Measurements from ENCODE around the gene BRD3OS. TPM values are rescaled to one million over a fixed set of nuclear protein-coding genes. Genes with fewer than 3 reads are reported as not detected.

The BRD3OS gene
- total RNA-seq, 1 experiment from 2014 or later = 13.6 TPM

DNA sequence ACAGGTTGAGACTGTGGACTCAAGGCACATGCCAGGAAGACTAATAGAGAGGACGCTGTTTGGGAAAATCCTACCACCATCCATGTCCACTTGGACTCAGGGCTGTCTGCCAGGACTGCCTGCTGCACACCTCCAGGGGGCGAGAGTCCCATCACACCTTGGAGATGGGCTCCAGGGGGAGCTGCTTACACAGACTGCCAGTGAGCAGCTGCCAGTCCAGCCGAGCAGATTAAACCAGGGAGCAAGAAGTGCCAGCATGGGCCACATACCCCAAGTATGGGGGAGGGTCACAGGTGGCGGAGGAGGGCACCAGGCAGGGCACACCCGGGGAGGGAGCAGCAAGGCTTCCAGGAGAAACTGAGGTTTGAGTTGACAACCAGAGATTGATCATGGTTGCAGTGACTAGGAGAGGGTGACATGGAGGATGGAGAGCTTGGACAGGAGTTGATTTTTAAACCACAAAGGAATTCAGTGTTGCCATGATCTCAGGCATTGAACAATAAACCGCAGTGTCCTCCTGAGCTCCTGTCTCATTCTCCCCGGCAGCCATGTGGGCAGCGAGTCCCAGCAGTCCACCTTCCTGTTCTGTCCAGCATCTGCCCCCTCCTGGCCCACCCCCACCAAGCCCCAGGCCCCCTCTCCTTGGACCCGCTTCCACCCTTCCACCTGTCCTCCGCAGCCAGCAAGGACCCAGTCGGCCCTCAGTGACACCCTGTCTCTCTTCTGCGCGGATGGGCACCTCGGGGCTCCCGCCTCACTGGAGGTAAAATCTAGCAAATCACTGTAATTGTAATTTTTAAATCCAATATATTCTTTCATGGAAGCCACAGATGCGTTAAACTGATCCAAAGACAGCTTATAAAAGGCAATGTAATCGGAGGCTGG is 30.0 kb upstream of the BRD3OS start:
- H3K36me3 ChIP-seq (ENCODE audit: low read depth, low read length) = no peaks in the 10 kb centered on the region
- H4K20me1 ChIP-seq (ENCODE audit: low read length) = peaks cover 5% of the 10 kb centered on the region; the same call in 1 of the 2 replicates
- ATAC-seq (no peak), DNase-seq (no peak)
- no peak overlapping the region for H3K27ac ChIP-seq (ENCODE audit: low read length)
- peaks cover 14% of the 10 kb centered on the region for H3K79me2 ChIP-seq (ENCODE audit: low read length)
- ChIA-PET CTCF (no interaction called here), POLR2A (ENCODE audit: unreplicated experiment) (interaction anchor here (0.7 kb wide), 1 partner anchor 438 kb away, joined by 3 read pairs; no protein-coding TSS in a partner anchor)
- BruUV-seq (replicated peaks) = no TSS peak
- H3F3A ChIP-seq (ENCODE audit: low read length, unreplicated experiment) = no peaks in the 10 kb centered on the region
- H3K9ac ChIP-seq (ENCODE audit: low read length) = no peak overlapping the region
- no peak overlapping the region for H2AFZ ChIP-seq (ENCODE audit: low read length)
- no peaks in the 10 kb centered on the region for H3K9me3 ChIP-seq (ENCODE audit: low read length)
- H3K9me2 ChIP-seq (replicated peaks; ENCODE audit: low read length) = no peaks in the 10 kb centered on the region
- no peak overlapping the region for H3K4me3 ChIP-seq (ENCODE audit: low read length)
- intact Hi-C loops (cut with micrococcal nuclease) = loop anchor here (1.0 kb wide), 1 partner anchor 104 kb away; no protein-coding TSS in a partner anchor
- TF ChIP-seq, protein P1, sequence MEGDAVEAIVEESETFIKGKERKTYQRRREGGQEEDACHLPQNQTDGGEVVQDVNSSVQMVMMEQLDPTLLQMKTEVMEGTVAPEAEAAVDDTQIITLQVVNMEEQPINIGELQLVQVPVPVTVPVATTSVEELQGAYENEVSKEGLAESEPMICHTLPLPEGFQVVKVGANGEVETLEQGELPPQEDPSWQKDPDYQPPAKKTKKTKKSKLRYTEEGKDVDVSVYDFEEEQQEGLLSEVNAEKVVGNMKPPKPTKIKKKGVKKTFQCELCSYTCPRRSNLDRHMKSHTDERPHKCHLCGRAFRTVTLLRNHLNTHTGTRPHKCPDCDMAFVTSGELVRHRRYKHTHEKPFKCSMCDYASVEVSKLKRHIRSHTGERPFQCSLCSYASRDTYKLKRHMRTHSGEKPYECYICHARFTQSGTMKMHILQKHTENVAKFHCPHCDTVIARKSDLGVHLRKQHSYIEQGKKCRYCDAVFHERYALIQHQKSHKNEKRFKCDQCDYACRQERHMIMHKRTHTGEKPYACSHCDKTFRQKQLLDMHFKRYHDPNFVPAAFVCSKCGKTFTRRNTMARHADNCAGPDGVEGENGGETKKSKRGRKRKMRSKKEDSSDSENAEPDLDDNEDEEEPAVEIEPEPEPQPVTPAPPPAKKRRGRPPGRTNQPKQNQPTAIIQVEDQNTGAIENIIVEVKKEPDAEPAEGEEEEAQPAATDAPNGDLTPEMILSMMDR (conservative IDR thresholded peaks at IDR 0.05; ENCODE audit: low read depth, low read length) = no peak
- no peak for TF ChIP-seq EZH2phosphoT487 (IDR thresholded peaks at IDR 0.05; ENCODE audit: borderline replicate concordance, low read length)
- no peak for TF ChIP-seq EZH2 (IDR thresholded peaks at IDR 0.05; ENCODE audit: low read length, unreplicated experiment)
- H3K4me1 ChIP-seq (ENCODE audit: insufficient read depth, low read length) = peaks cover 10% of the 10 kb centered on the region
- H3K4me2 ChIP-seq (ENCODE audit: low read length) = no peak overlapping the region
- no peaks in the 10 kb centered on the region for H3K27me3 ChIP-seq (ENCODE audit: low read length)

DNA sequence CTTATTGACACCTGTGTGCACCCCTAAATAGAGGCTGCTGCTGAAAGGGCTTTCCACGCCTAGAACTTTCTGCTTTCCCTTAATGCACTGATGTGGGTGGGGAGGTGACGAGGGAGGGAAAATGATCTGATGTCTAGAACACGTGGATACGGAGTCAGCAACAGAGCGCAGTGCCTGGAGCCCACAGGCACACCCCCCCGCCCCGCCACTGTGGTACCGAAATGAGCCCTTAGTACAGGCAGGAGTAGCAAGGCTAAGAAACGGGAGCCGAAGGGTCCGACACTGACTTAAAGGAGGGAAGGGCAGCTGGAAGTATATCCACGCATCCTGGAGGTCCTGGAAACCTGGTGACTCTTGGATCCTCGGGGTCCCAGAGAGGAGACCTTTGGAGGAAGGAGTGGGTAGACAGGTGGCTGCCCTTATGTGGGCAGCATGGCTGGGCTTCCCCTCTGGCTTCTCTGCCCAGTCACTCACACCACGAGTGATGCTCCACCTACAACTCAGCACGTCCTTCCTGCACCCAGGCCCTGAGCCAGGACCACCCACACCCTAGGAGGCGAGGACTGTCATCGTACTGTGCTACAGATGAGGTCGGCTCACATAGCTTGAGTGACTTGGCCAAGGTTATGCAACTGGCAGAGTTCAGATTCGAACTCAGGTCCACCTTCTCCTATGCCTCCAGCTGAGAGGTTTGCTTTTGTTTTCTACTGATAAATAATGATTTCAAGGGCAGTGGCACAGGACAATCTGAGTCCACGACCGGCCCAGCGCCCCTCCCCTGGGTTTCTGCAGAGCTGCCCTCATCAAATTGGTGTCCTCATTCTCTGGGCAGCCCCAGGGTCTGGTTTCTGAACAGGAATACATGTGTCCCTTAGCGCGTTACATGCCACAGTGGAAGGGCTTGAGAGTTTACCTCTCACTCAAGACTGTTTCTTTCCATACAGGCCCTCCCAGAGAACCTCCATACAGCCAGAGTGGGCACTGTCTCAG is 28.5 kb upstream of the BRD3OS start:
- no TSS peak for BruUV-seq (replicated peaks)
- Histone ChIP-seq H3K36me3 (ENCODE audit: low read depth, low read length) (no peaks in the 10 kb centered on the region), H3K9me2 (replicated peaks; ENCODE audit: low read length) (no peaks in the 10 kb centered on the region), H3K79me2 (ENCODE audit: low read length) (0 out of 2 replicates have a peak, but pooled peaks cover 3% of the 10 kb centered on the region), H3K4me1 (ENCODE audit: insufficient read depth, low read length) (peaks cover 6% of the 10 kb centered on the region), H3K4me3 (ENCODE audit: low read length) (no peak overlapping the region), H3K4me2 (ENCODE audit: low read length) (no peak overlapping the region), H3K27me3 (ENCODE audit: low read length) (no peaks in the 10 kb centered on the region), H3K9ac (ENCODE audit: low read length) (no peak overlapping the region), H3K27ac (ENCODE audit: low read length) (no peak overlapping the region), H3F3A (ENCODE audit: low read length, unreplicated experiment) (no peaks in the 10 kb centered on the region), H2AFZ (ENCODE audit: low read length) (no peak overlapping the region), H4K20me1 (ENCODE audit: low read length) (no peaks in the 10 kb centered on the region), H3K9me3 (ENCODE audit: low read length) (no peaks in the 10 kb centered on the region)
- ChIA-PET POLR2A (ENCODE audit: unreplicated experiment) (no interaction called here), CTCF (no interaction called here)
- intact Hi-C loops (cut with micrococcal nuclease) = no loop called here
- ATAC-seq (no peak), DNase-seq (no peak)
- TF ChIP-seq, protein P1 (conservative IDR thresholded peaks at IDR 0.05; ENCODE audit: low read depth, low read length) = no peak
- no peak for TF ChIP-seq EZH2 (IDR thresholded peaks at IDR 0.05; ENCODE audit: low read length, unreplicated experiment)
- no peak for TF ChIP-seq EZH2phosphoT487 (IDR thresholded peaks at IDR 0.05; ENCODE audit: borderline replicate concordance, low read length)
